Peyer's patch (tissue), 4 donors: ENCODE data around the gene APPL2. TPM values are rescaled to one million over a fixed set of nuclear protein-coding genes. Genes with fewer than 3 reads are reported as not detected.

Source experiments
- DNase-seq, 3 donors: peaks; one replicate each; pipeline ENCODE4 v3.0.0-alpha.2; 2017 to 2019
- H3K27ac ChIP-seq, 4 donors: fragments of 200-600 bp; sonication (generic); one replicate each; pipeline ENCODE4 v1.5.1; 2016 to 2019
- H3K27me3 ChIP-seq, 2 donors: fragments of 200-600 bp; sonication (generic); one replicate each; pipeline ENCODE4 v1.5.1; 2019
- H3K36me3 ChIP-seq, 3 donors: fragments of 200-600 bp; sonication (generic); one replicate each; pipeline ENCODE4 v1.5.1; 2016 to 2019
- H3K4me1 ChIP-seq, 4 donors: fragments of 200-600 bp; sonication (generic); one replicate each; pipeline ENCODE4 v1.5.1; 2016 to 2019
- H3K4me3 ChIP-seq, 4 donors: fragments of 200-600 bp; sonication (generic); 1 replicate in 3 of 4; 2 replicates in 1 of 4; pipeline ENCODE4 v1.5.1; 2016 to 2019; ENCODE audit warnings: mild to moderate bottlenecking in 1 of 4
- H3K9me3 ChIP-seq, 4 donors: fragments of 200-600 bp; sonication (generic); one replicate each; pipeline ENCODE4 v1.5.1; 2016 to 2019; ENCODE audit warnings: mild to moderate bottlenecking in 1 of 4
- CTCF ChIP-seq, 6 experiments: fragments of 450-650 bp in 4 of 6; fragments of 200-600 bp in 2 of 6; sonication (generic) in 1 of 6; IDR thresholded peaks; one replicate each; pipeline ENCODE4 v1.5.1; 2017 to 2019; ENCODE audit warnings: antibody characterized with exemption in 6 of 6, mild to moderate bottlenecking in 3 of 6, moderate library complexity in 1 of 6
- POLR2A ChIP-seq, 2 donors: fragments of 450-650 bp; IDR thresholded peaks; one replicate each; pipeline ENCODE4 v1.5.1; 2017; ENCODE audit warnings: antibody characterized with exemption in 2 of 2, mild to moderate bottlenecking in 2 of 2, moderate library complexity in 2 of 2
- total RNA-seq, 4 donors: library from RNA; depleted of rRNA; stranded (reverse); fragments of >200 nt; gene quantifications; one replicate each; pipeline ENCODE4 v1.1.0, GENCODE V29; 2016

The APPL2 gene
- total RNA-seq, 4 donors from 2014 or later, result 169 to 203 (median 185) TPM

DNA sequence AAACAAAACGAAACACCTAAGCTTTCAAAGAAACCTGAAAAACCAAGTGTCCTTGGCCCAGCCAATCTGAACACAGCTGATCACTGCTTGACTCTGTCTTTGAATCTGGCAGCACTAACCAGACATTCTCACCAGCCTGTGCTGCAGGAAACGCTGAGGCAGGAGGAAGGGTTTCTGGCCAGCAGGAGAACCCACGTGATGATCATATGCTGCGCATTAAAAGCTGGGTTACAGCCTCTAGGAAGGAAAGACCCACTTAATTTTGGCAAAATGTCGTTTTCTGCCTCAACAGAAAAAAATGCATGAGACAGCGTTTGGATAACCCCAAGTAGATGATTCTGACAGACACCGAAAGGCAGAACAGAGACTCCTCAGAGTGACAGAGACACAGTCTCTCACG is 9.8 kb downstream of the APPL2 start:
- Histone ChIP-seq H3K9me3 (no peaks in the 10 kb centered on the region), H3K27ac (peak overlapping the region in 3 of 4 donors; percentile 1 to 54 (median 6)), H3K4me3 (no peak overlapping the region), H3K4me1 (peaks cover 0 to 78% (median 6%) of the 10 kb centered on the region in 4 donors), H3K27me3 (no peaks in the 10 kb centered on the region), H3K36me3 (peaks cover 0 to 48% (median 0%) of the 10 kb centered on the region in 3 donors)
- DNase-seq, result peak in 2 of 3 donors; percentile 26 to 76
- TF ChIP-seq CTCF (IDR thresholded peaks at IDR 0.05) (no peak), POLR2A (IDR thresholded peaks at IDR 0.05) (no peak)

- no peak for DNase-seq
- TF ChIP-seq POLR2A (IDR thresholded peaks at IDR 0.05) (no peak), CTCF (IDR thresholded peaks at IDR 0.05) (no peak)
- Histone ChIP-seq H3K9me3 (no peaks in the 10 kb centered on the region), H3K36me3 (peaks cover 0 to 48% (median 0%) of the 10 kb centered on the region in 3 donors), H3K27me3 (no peaks in the 10 kb centered on the region), H3K4me1 (peaks cover 0 to 78% (median 6%) of the 10 kb centered on the region in 4 donors), H3K4me3 (no peak overlapping the region), H3K27ac (no peak overlapping the region)
These were observed 10.4 kb downstream of the APPL2 start for GRCh38 chr12:105225505-105226015.

- Histone ChIP-seq H3K27me3 (no peaks in the 10 kb centered on the region), H3K4me3 (no peak overlapping the region), H3K27ac (peak overlapping the region in 2 of 4 donors; percentile 72 to 91), H3K36me3 (peaks cover 0 to 48% (median 0%) of the 10 kb centered on the region in 3 donors), H3K4me1 (peaks cover 0 to 78% (median 6%) of the 10 kb centered on the region in 4 donors), H3K9me3 (no peaks in the 10 kb centered on the region)
- no peak for DNase-seq
- no peak for TF ChIP-seq CTCF (IDR thresholded peaks at IDR 0.05)
- TF ChIP-seq POLR2A (IDR thresholded peaks at IDR 0.05), result no peak
These were observed 11.6 kb downstream of the APPL2 start for GRCh38 chr12:105224399-105224798.

GRCh38 chr12:105223884-105224283 is 12.1 kb downstream of the APPL2 start:
- Histone ChIP-seq H3K9me3 (no peaks in the 10 kb centered on the region), H3K36me3 (peaks cover 0 to 48% (median 0%) of the 10 kb centered on the region in 3 donors), H3K27ac (peak overlapping the region in 3 of 4 donors; percentile 35 to 91 (median 72)), H3K4me3 (no peak overlapping the region), H3K27me3 (no peaks in the 10 kb centered on the region), H3K4me1 (peaks cover 0 to 78% (median 7%) of the 10 kb centered on the region in 4 donors)
- peak in 1 of 3 donors; percentile 78 for DNase-seq
- TF ChIP-seq POLR2A (IDR thresholded peaks at IDR 0.05) (peak in 1 of 2 donors; percentile 54), CTCF (IDR thresholded peaks at IDR 0.05) (no peak)

- Histone ChIP-seq H3K4me1 (peaks cover 0 to 78% (median 8%) of the 10 kb centered on the region in 4 donors), H3K27me3 (no peaks in the 10 kb centered on the region), H3K4me3 (no peak overlapping the region), H3K9me3 (no peaks in the 10 kb centered on the region), H3K27ac (peak overlapping the region in 3 of 4 donors; percentile 35 to 91 (median 72)), H3K36me3 (peaks cover 0 to 48% (median 0%) of the 10 kb centered on the region in 3 donors)
- no peak for DNase-seq
- TF ChIP-seq POLR2A (IDR thresholded peaks at IDR 0.05) (no peak), CTCF (IDR thresholded peaks at IDR 0.05) (no peak)
These were observed 12.6 kb downstream of the APPL2 start for GRCh38 chr12:105223352-105223845.
